Mammary epithelial cell (primary cell): ENCODE data around the gene PMM1.

ENCODE experiments used
- CTCF ChIP-seq, 2 donors: IDR thresholded peaks in 1 of 2; conservative IDR thresholded peaks in 1 of 2; 2 replicates each; pipeline ENCODE4 v1.5.1; 2011 to 2012; ENCODE audit warnings: inconsistent platforms in 2 of 2, low read length in 2 of 2, mild to moderate bottlenecking in 2 of 2, control low read depth in 1 of 2, low read depth in 1 of 2; ENCODE audit not compliant: insufficient read depth in 1 of 2; ENCODE audit errors: extremely low read depth in 1 of 2
- EZH2 ChIP-seq: IDR thresholded peaks from 2 replicates; pipeline ENCODE4 v1.6.1; 2012; ENCODE audit warnings: low read length, inconsistent platforms, borderline replicate concordance

- TF ChIP-seq CTCF (conservative IDR thresholded peaks at IDR 0.05 in 1 of 2, IDR thresholded peaks at IDR 0.05 in 1 of 2; ENCODE audit: extremely low read depth in 1 of 2, insufficient read depth in 1 of 2, low read depth in 1 of 2, low read length in 2 of 2) = no peak
- TF ChIP-seq EZH2 = no peak
Observed at GRCh38 chr22:41603873-41604332, 14.3 kb upstream of the PMM1 start.
